B cell (primary cell): ENCODE measurements around the gene TENT4A.

Experiments
- CTCF ChIP-seq: fragments of 200-600 bp; IDR thresholded peaks from one replicate; pipeline ENCODE4 v1.8.0; 2022; ENCODE audit warnings: antibody characterized with exemption, mild to moderate bottlenecking
- EZH2 ChIP-seq: IDR thresholded peaks from 2 replicates; pipeline ENCODE4 v1.6.1; 2012; ENCODE audit warnings: borderline replicate concordance, low read depth, mild to moderate bottlenecking, moderate library complexity, low read length; ENCODE audit not compliant: insufficient read depth, poor library complexity, severe bottlenecking

GRCh38 chr5:6783787-6784186 lies 70.6 kb downstream of the TENT4A start:
- TF ChIP-seq CTCF (no peak), EZH2 (no peak)
